Fibroblast of lung (primary cell): ENCODE measurements around the gene SHC1.

Source experiments
- EZH2 ChIP-seq: IDR thresholded peaks from 2 replicates; pipeline ENCODE4 v1.5.1; 2012; ENCODE audit warnings: low read length, control low read depth, mild to moderate bottlenecking; ENCODE audit errors: missing control alignments
- TF ChIP-seq, protein P1 (sequence below), 2 donors: IDR thresholded peaks in 1 of 2; conservative IDR thresholded peaks in 1 of 2; 1 replicate in 1 of 2; 2 replicates in 1 of 2; pipeline ENCODE4 v1.5.1; 2011 to 2012; ENCODE audit warnings: low read length in 2 of 2, control low read depth in 1 of 2, inconsistent platforms in 1 of 2, low read depth in 1 of 2, mild to moderate bottlenecking in 1 of 2

GRCh38 chr1:155001425-155001674 lies 30.8 kb upstream of the SHC1 start:
- TF ChIP-seq, protein P1, sequence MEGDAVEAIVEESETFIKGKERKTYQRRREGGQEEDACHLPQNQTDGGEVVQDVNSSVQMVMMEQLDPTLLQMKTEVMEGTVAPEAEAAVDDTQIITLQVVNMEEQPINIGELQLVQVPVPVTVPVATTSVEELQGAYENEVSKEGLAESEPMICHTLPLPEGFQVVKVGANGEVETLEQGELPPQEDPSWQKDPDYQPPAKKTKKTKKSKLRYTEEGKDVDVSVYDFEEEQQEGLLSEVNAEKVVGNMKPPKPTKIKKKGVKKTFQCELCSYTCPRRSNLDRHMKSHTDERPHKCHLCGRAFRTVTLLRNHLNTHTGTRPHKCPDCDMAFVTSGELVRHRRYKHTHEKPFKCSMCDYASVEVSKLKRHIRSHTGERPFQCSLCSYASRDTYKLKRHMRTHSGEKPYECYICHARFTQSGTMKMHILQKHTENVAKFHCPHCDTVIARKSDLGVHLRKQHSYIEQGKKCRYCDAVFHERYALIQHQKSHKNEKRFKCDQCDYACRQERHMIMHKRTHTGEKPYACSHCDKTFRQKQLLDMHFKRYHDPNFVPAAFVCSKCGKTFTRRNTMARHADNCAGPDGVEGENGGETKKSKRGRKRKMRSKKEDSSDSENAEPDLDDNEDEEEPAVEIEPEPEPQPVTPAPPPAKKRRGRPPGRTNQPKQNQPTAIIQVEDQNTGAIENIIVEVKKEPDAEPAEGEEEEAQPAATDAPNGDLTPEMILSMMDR (conservative IDR thresholded peaks at IDR 0.05 in 1 of 2, IDR thresholded peaks at IDR 0.05 in 1 of 2; ENCODE audit: low read depth in 1 of 2, low read length in 2 of 2) = no peak
- TF ChIP-seq EZH2 = no peak
